Spleen (tissue), 7 donors: ENCODE measurements around the gene BET1L.

ENCODE experiments used
- CTCF ChIP-seq, 11 experiments: fragments of 200-600 bp in 7 of 11; fragments of 450-650 bp in 4 of 11; sonication (generic) in 4 of 11; IDR thresholded peaks in 8 of 11; conservative IDR thresholded peaks in 3 of 11; 1 replicate in 7 of 11; 2 replicates in 4 of 11; pipeline versions ENCODE4 v1.4.0 to v1.8.0; 2016 to 2021; ENCODE audit warnings: antibody characterized with exemption in 11 of 11, inconsistent platforms in 4 of 11, mild to moderate bottlenecking in 1 of 11
- POLR2A ChIP-seq, 3 donors: fragments of 450-650 bp; IDR thresholded peaks; one replicate each; pipeline ENCODE4 v1.5.1; 2017; ENCODE audit warnings: antibody characterized with exemption in 3 of 3, mild to moderate bottlenecking in 1 of 3
- POLR2AphosphoS5 ChIP-seq, 3 donors: sonication (generic); formaldehyde crosslinking; IDR thresholded peaks; one replicate each; pipeline ENCODE4 v1.5.1; 2017; ENCODE audit warnings: antibody characterized with exemption in 3 of 3
- donor health status: DM: no; HTN: no; CAD: no; lungs with moderate emphysema.
- donor health status: DM: no; HTN: no; CAD: no.
- donor health status: DM: no; HTN: no; CAD: no.

- TF ChIP-seq CTCF (IDR thresholded peaks at IDR 0.05 in 8 of 11, conservative IDR thresholded peaks at IDR 0.05 in 3 of 11) (no peak), POLR2A (IDR thresholded peaks at IDR 0.05) (no peak), POLR2AphosphoS5 (IDR thresholded peaks at IDR 0.05) (no peak)
Observed at GRCh38 chr11:206526-207207, 532 bp downstream of the BET1L start.
